ENCODE data around the gene ZNF649.

The ZNF649 gene

GRCh38 chr19:51927859-51928258, 23.0 kb upstream of the ZNF649 start:
- no peak for TF ChIP-seq CTCF (IDR thresholded peaks at IDR 0.05; ENCODE audit: low read depth, low read length, missing control alignments)
- peak overlapping the region; percentile 64 for H3K4me3 ChIP-seq (ENCODE audit: low read depth, low read length)

GRCh38 chr19:51926784-51927741, 22.2 kb upstream of the ZNF649 start, which contains the start of gene ZNF613:
TSS of gene ZNF613 (plus strand) at chr19:51927472. CDS start at chr19:51936221, 8,749 bp downstream.
- TF ChIP-seq CTCF (IDR thresholded peaks at IDR 0.05; ENCODE audit: low read depth, low read length, missing control alignments) = peak; percentile 25
- H3K4me3 ChIP-seq (ENCODE audit: low read depth, low read length) = peak within 1 kb of the TSS; percentile 64
- DNase-seq (ENCODE audit: low read depth) = peak; percentile 93

More at GRCh38 chr19:51927859-51928258, 23.0 kb upstream of the ZNF649 start:
- DNase-seq (ENCODE audit: low read depth) = no peak

- DNase-seq (ENCODE audit: low read depth) = no peak
- no peak for TF ChIP-seq CTCF (IDR thresholded peaks at IDR 0.05; ENCODE audit: low read depth, low read length, missing control alignments)
- peak overlapping the region; percentile 64 for H3K4me3 ChIP-seq (ENCODE audit: low read depth, low read length)
Measured at GRCh38 chr19:51926426-51926783, 21.6 kb upstream of the ZNF649 start.

- no peak for TF ChIP-seq CTCF (IDR thresholded peaks at IDR 0.05; ENCODE audit: low read depth, low read length, missing control alignments)
- H3K4me3 ChIP-seq (ENCODE audit: low read depth, low read length) = no peak overlapping the region
- no peak for DNase-seq (ENCODE audit: low read depth)
Measured at GRCh38 chr19:51921949-51922348, 17.1 kb upstream of the ZNF649 start.

GRCh38 chr19:51919606-51920005, 14.8 kb upstream of the ZNF649 start:
- no peak overlapping the region for H3K4me3 ChIP-seq (ENCODE audit: low read depth, low read length)
- no peak for TF ChIP-seq CTCF (IDR thresholded peaks at IDR 0.05; ENCODE audit: low read depth, low read length, missing control alignments)
- DNase-seq (ENCODE audit: low read depth) = no peak

GRCh38 chr19:51916167-51916566, 11.3 kb upstream of the ZNF649 start:
- no peak overlapping the region for H3K4me3 ChIP-seq (ENCODE audit: low read depth, low read length)
- TF ChIP-seq CTCF (IDR thresholded peaks at IDR 0.05; ENCODE audit: low read depth, low read length, missing control alignments) = no peak
- DNase-seq (ENCODE audit: low read depth) = no peak
